Measurements from ENCODE around the gene OTOP2. TPM values are rescaled to one million over a fixed set of nuclear protein-coding genes. Genes with fewer than 3 reads are reported as not detected.
A peak's percentile ranks its signal among the peaks of the same experiment; 100 is the strongest.

OTOP2 gene
- total RNA-seq, 1 donor from 2014 or later: not detected

GRCh38 chr17:74975943-74976342 lies 51.9 kb downstream of the OTOP2 start:
- peaks cover 11% of the 10 kb centered on the region for H3K4me1 Mint-ChIP-seq (ENCODE audit: unreplicated experiment)
- DNase-seq (ENCODE audit: extremely low spot score, unreplicated experiment): no peak
- no peaks in the 10 kb centered on the region for H3K9me3 Mint-ChIP-seq (ENCODE audit: unreplicated experiment)
- no peak overlapping the region for H3K27ac Mint-ChIP-seq (ENCODE audit: unreplicated experiment)
- H3K4me3 Mint-ChIP-seq (ENCODE audit: unreplicated experiment): no peak overlapping the region
- no peaks in the 10 kb centered on the region for H3K36me3 Mint-ChIP-seq (ENCODE audit: unreplicated experiment)
- H3K27me3 Mint-ChIP-seq (ENCODE audit: unreplicated experiment): peaks cover 20% of the 10 kb centered on the region
- TF ChIP-seq, protein P1, sequence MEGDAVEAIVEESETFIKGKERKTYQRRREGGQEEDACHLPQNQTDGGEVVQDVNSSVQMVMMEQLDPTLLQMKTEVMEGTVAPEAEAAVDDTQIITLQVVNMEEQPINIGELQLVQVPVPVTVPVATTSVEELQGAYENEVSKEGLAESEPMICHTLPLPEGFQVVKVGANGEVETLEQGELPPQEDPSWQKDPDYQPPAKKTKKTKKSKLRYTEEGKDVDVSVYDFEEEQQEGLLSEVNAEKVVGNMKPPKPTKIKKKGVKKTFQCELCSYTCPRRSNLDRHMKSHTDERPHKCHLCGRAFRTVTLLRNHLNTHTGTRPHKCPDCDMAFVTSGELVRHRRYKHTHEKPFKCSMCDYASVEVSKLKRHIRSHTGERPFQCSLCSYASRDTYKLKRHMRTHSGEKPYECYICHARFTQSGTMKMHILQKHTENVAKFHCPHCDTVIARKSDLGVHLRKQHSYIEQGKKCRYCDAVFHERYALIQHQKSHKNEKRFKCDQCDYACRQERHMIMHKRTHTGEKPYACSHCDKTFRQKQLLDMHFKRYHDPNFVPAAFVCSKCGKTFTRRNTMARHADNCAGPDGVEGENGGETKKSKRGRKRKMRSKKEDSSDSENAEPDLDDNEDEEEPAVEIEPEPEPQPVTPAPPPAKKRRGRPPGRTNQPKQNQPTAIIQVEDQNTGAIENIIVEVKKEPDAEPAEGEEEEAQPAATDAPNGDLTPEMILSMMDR (IDR thresholded peaks at IDR 0.05): no peak

- peaks cover 20% of the 10 kb centered on the region for H3K27me3 Mint-ChIP-seq (ENCODE audit: unreplicated experiment)
- DNase-seq (ENCODE audit: extremely low spot score, unreplicated experiment): no peak
- no peak overlapping the region for H3K4me3 Mint-ChIP-seq (ENCODE audit: unreplicated experiment)
- no peaks in the 10 kb centered on the region for H3K36me3 Mint-ChIP-seq (ENCODE audit: unreplicated experiment)
- H3K4me1 Mint-ChIP-seq (ENCODE audit: unreplicated experiment): peaks cover 14% of the 10 kb centered on the region
- H3K27ac Mint-ChIP-seq (ENCODE audit: unreplicated experiment): no peak overlapping the region
- TF ChIP-seq, protein P1 (IDR thresholded peaks at IDR 0.05): no peak
- no peaks in the 10 kb centered on the region for H3K9me3 Mint-ChIP-seq (ENCODE audit: unreplicated experiment)
These were observed 53.7 kb downstream of the OTOP2 start for GRCh38 chr17:74977802-74978201.

DNA sequence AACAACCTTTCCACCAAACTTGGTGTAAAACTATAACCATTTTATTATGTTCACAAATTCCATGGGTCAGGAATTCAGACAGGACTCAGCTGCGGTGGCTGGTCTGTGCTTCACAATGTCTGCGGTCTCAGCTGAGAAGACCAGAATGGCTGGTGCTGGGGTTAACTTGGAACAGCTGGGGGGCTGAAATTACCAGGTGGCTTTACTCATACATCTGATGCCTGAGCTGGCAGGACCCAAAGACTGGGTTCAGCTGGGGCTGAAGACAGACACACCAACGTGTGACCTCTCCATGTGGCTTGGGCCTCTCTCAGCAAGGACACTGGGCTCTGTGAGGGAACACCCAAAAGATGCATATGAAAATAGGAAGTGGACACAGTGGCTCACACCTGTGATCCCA lies 54.2 kb downstream of the OTOP2 start:
- Mint-ChIP-seq H3K4me3 (ENCODE audit: unreplicated experiment) (no peak overlapping the region), H3K9me3 (ENCODE audit: unreplicated experiment) (no peaks in the 10 kb centered on the region), H3K27ac (ENCODE audit: unreplicated experiment) (no peak overlapping the region), H3K36me3 (ENCODE audit: unreplicated experiment) (no peaks in the 10 kb centered on the region), H3K4me1 (ENCODE audit: unreplicated experiment) (peaks cover 10% of the 10 kb centered on the region), H3K27me3 (ENCODE audit: unreplicated experiment) (peaks cover 15% of the 10 kb centered on the region)
- DNase-seq (ENCODE audit: extremely low spot score, unreplicated experiment): no peak
- TF ChIP-seq, protein P1 (IDR thresholded peaks at IDR 0.05): no peak

- H3K36me3 Mint-ChIP-seq (ENCODE audit: unreplicated experiment): no peaks in the 10 kb centered on the region
- peaks cover 11% of the 10 kb centered on the region for H3K27me3 Mint-ChIP-seq (ENCODE audit: unreplicated experiment)
- no peaks in the 10 kb centered on the region for H3K9me3 Mint-ChIP-seq (ENCODE audit: unreplicated experiment)
- no peak overlapping the region for H3K27ac Mint-ChIP-seq (ENCODE audit: unreplicated experiment)
- DNase-seq (ENCODE audit: extremely low spot score, unreplicated experiment): no peak
- TF ChIP-seq, protein P1 (IDR thresholded peaks at IDR 0.05): no peak
- no peak overlapping the region for H3K4me3 Mint-ChIP-seq (ENCODE audit: unreplicated experiment)
- H3K4me1 Mint-ChIP-seq (ENCODE audit: unreplicated experiment): peaks cover 9% of the 10 kb centered on the region
These were observed 55.5 kb downstream of the OTOP2 start for GRCh38 chr17:74979408-74980146.

GRCh38 chr17:74981318-74981978 lies 57.4 kb downstream of the OTOP2 start:
- H3K4me3 Mint-ChIP-seq (ENCODE audit: unreplicated experiment): peak overlapping the region; percentile 83
- no peaks in the 10 kb centered on the region for H3K9me3 Mint-ChIP-seq (ENCODE audit: unreplicated experiment)
- peak overlapping the region; percentile 85 for H3K27ac Mint-ChIP-seq (ENCODE audit: unreplicated experiment)
- TF ChIP-seq, protein P1 (IDR thresholded peaks at IDR 0.05): no peak
- H3K4me1 Mint-ChIP-seq (ENCODE audit: unreplicated experiment): peaks cover 9% of the 10 kb centered on the region
- H3K36me3 Mint-ChIP-seq (ENCODE audit: unreplicated experiment): no peaks in the 10 kb centered on the region
- no peaks in the 10 kb centered on the region for H3K27me3 Mint-ChIP-seq (ENCODE audit: unreplicated experiment)
- DNase-seq (ENCODE audit: extremely low spot score, unreplicated experiment): no peak
